Fibroblast of skin of right quadriceps (primary cell): ENCODE data around the gene GALT.

ENCODE experiments used
- DNase-seq: peaks from one replicate; pipeline ENCODE4 v3.0.0-alpha.2; 2013

Gene GALT

DNA sequence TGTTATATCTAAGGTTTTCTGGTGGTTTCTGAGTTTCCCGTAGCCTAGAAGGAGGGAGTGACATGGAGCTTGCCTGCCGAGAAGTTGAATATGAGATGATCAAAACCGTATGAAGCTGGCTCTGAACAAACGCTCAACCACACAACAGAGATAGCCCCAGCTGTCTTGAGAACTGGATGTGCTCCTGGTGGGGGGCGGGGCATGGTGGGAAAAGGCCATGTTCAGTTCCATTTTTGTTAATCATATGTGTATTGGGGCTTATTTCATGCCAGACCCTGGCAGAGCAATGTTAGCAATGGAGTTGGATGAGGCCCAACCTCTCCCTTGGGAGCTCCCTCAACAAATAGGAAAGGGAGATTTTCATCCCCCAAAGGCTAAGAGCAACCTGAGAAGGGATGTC, 39.8 kb downstream of the GALT start:
- DNase-seq: peak; percentile 33

DNA sequence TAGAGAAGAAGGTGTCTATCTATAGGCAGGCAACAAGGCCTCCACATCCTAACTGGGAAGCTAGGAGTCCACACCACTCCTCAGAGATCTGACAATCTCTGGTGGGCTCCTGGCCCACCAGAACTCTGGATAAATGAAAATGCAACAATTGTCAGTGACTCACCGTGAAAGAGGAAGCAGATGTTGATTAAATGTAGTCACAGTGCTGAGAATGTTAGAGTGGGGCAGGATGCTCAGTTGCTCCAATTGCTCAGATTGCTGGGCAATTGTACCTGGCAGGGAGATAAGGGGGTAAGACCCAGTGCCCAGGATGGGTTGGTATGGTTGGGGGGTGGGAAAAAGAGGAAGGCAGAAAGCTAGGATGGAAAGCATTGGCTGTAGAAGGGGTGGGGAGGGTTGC, 40.3 kb downstream of the GALT start:
- no peak for DNase-seq

DNA sequence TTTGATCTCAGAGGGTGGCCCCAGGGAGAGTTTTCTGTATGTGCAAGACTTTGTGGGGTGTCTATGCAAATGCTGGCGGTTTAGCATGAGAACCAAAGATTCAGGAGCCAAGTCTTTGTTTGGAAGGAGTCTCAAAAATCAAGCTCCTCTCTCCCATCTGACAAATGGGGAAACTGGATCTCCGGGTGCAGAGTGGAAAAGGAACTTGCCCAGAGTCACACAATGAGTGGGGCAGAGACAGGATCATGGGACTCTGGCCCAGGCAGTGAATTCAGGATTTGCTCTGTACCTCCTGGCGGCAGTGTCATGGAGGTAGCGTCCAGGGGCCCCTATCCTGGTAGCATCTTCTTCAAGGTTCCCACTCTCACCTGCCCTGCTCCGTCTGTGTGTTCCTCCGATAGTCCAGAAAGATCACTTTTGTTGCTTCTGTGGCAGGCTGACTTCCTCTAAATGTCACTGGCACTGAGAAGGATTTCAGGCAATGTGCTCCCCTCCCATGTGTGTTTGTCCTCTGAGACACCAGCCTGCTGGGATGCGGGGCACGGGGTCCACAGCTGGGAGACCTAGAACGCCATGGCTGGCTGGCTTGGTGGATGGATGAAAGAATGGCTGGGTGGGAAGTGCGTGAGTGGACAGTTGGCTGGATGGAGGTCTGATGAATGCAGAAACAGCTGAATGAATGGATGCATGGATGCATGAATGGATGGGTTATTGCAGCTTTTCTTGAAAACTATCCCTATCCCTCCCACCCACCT, 41.0 kb downstream of the GALT start:
- no peak for DNase-seq

DNA sequence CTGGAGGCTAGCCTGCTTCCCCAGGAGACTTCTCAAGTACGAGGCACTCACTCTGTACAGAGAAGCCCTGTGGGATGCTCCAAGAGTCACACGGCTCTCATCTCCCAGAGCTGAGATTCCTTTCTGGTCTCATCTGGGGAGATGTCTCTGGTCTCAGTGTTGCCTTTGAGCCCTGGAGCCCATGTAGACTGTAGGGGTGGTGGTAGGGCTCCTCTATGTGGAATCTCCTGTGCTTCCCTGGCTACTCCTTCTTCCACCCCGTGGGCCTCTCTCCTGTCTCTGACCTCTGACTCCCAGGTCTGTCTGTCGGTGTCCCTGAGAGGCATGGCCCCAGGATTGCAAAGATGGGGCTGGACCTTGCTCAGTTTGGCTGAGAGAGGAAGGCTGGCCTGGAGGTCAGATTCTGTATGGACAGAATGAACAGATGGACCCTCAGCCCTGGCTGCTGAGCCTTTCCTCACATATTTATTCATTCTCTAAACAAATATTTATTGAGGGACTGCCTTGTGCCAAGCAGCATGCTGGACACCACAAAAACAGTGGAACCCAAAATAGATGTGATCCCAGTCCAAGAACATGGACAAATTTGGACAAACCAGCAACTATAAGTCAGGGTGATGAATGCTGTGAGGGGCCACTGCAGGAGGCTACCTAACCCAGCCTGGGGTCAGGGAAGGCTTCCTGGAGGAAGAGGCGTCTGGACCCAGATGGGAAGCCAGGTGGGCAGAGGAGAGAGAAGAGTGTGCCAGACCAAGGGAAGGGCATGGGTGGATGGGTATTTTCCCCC, 42.0 kb downstream of the GALT start:
- no peak for DNase-seq

DNA sequence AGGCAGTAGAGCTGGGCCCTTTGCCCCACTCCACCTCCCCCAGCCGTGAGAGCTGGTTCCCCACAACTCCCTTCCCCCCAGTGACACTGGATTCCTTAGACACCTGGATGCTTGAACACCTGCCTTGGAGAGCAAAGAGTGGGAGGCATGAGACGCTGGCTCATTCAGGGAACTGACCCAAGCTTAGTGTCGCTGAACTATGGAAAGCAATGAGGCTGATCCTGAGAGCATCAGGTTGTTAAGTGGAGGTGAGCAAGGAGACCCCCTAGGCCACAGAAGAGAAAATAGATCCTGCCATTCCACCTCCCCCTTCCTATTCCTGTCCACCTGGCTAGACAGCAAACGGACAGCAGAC, 42.6 kb downstream of the GALT start:
- DNase-seq: no peak

DNA sequence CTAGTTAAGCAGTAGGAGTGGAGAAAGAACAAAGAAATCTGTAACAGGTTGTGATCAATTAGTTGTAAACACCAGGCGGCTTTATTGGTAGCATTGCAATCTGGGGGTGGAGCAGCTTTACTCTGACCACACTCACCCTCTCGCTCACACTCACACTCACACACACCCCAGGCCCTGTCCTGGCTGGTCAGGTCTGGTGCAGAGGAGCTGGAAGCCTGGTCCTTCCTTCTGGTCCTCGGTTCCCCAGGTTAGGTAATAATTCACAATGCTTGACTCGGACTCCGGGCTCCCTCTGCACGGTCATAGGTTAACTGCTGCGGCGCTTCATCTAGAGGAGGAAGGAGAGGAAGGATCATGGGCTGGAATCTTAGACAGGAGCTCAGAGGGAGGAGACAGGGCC, 43.0 kb downstream of the GALT start:
- DNase-seq: no peak

DNA sequence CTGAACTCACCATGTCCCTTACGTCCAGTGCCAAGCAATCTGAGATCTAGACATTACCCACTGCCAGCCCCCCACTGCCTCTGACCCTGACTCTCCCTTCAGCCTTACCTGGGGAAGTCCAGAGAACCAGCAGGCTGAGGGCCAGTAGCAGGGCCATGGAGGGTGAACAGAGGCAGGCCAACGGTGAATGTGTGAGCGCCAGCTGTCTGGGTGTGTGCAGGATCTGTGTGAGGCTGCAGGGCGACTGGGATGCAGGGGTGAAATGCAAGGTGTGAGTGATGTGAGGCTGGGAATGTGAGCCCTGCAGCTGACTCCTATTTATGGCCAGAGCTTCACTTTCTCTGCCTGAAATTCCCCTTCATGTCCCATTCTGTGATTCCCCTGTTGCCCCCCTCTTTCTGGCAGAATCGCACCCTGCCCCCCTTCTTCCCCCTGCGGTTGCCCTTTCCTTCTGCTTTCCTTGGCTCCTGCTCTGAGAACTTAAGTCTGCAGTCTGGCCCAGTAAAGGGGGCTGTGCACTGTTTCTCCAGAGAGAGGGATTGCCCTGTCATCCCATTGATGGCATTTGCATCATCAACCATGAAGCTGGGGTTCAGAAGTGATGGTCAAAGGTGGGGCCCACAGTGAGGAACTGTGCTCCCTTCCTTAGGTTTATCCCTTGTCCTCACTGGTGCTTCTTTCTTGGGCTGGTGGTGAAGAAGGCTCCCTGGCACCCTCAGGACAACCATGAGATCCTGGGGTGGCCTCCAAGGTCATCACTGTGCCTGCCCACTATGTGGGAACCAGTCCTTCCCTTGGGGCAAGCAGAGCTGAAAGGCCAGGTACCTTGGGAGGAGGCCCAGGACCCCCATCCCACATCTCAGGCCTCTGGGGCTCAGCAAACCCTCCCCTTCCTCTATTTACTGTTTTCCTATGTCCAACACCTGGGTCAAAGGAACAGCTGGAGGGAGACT, 44.8 kb downstream of the GALT start, which contains the start of gene CCL19:
TSS of gene CCL19 (minus strand) at position 294 of the 953 bp plus-strand sequence. CDS start at position 157, 137 bp downstream.
- no peak for DNase-seq

DNA sequence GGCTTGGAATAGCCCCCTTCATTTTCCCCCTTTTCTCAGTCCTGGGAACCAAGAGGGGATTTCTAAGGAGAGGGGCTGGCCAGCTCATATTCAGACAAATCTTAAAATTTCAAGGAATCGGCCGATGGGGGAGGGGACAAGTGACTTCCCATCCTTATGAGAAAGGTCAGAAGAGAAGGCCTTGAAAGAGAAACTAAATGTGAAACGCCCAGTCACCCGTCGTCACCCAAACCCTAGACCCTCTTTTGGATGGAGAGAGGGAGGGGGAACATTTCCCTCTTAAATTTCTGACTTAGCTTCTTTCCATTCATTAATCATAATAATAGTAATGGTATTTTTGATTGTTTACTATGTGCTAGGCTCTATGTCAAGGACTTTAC, 45.5 kb downstream of the GALT start:
- no peak for DNase-seq

DNA sequence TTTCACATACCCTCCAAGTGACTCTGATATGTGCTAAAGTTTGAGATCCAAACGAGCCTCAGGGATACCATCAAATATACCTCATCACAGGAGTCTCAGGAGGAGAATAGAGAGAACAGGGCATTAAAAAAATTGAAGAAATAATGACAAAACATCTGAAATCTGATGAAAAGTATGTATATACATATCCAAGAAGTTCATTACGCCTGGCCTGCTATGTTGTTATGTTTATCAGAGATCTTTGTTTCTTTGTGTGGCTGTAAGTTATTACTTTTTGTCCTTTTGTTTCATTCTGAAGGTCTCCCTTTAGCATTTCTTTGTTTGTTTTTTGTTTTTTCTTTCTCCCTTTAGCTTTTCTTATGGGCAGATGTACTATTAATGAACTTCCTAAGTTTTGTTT, 47.1 kb downstream of the GALT start:
- DNase-seq: no peak

DNA sequence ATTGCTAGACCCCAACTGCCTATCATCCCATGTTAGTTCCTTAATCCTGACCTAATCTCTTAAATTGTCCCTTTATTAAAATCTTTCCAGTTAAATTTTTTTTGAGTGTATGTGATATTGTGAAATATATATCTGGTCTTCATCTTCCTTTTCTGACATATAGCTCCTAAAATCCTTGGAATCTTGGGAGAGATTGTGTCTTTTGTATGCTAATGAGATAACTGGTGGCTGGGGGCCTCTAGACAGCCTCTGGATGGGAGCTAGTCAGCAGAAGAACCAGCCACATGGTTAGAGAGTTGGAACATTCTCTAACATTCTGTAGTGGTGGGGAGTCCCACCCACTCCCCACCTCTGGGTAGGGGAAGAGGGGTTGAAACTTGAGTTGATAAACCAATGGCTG, 48.3 kb downstream of the GALT start:
- DNase-seq: no peak
